ENCODE measurements around the gene RPL29. TPM values are rescaled to one million over a fixed set of nuclear protein-coding genes. Genes with fewer than 3 reads are reported as not detected.
A peak's percentile ranks its signal among the peaks of the same experiment; 100 is the strongest.

The RPL29 gene
- total and polyA plus RNA-seq, 2 of the 8 experiments (the other 6 are each of a cell fraction or from before 2014, with no cell fraction given), result 1,467 to 2,660 TPM

DNA sequence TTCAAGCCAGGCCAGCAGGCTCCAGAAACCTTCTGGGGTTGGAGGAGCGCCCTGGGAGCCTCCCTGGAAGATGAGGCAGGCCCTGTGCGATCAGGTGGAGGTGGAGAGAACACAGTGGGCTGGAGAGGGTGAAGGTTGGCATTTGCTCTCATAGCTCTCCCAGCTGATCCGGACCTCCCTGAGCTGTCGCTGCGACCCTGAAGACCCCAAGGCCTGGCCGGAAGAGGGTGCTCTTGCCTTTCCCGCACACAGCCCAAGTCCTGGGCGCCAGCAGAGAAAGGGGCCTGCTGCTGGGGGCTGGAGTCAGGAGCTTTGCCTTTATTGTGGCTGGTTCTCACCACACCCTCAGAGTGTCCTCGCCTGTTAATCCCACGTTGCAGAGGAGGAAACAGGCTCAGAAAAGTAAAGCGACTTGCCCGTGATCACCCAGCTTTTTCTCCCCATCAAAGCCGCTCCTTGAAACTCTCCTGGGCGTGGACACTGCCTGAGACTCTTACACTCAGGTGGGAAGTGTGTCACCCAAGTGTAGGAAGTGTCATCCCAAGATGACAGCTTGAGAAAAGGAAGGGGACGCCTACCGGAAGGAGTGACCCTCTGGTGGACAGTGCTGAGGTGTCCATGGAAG is 8.6 kb upstream of the RPL29 start:
- ChIA-PET POLR2A (ENCODE audit: partially characterized antibody) (interaction anchor here (0.8 to 7.2 kb wide), 13 partner anchors 10 to 143 kb away, joined by 3 to 95 read pairs (median 4); partner anchors contain the start of genes DUSP7 and RPL29), CTCF (ENCODE audit: partially characterized antibody) (interaction anchor here (0.6 to 24.7 kb wide), 48 partner anchors 8 to 383 kb away, joined by 3 to 984 read pairs (median 5); partner anchors contain the start of genes ABHD14B, ACY1, DUSP7 and RPL29)
- Histone ChIP-seq H3K4me2 (ENCODE audit: insufficient read depth in 1 of 2, low read depth in 2 of 2, low read length in 2 of 2) (no peak overlapping the region), H2BK5ac (ENCODE audit: low read depth, low read length) (no peak overlapping the region), H2BK120ac (replicated peaks; ENCODE audit: low read depth, low read length) (peak overlapping the region; percentile 38), H3K27ac (ENCODE audit: low read depth, low read length) (no peak overlapping the region), H4K8ac (ENCODE audit: extremely low read depth, insufficient read depth, low read length) (no peak overlapping the region), H4K91ac (replicated peaks; ENCODE audit: insufficient read length, low read length) (no peak overlapping the region), H3K9ac (replicated peaks in 1 of 4; ENCODE audit: extremely low read depth in 1 of 4, low read depth in 3 of 4, low read length in 3 of 4) (no peak overlapping the region), H3K4me1 (replicated peaks in 1 of 4; ENCODE audit: control insufficient read depth in 3 of 4, insufficient read depth in 4 of 4, low read length in 3 of 4) (peaks cover 8 to 48% (median 34%) of the 10 kb centered on the region in 4 experiments), H3K27me3 (replicated peaks in 1 of 4; ENCODE audit: control insufficient read depth in 3 of 4, extremely low read depth in 1 of 4, insufficient read depth in 3 of 4, low read length in 3 of 4) (no peaks in the 10 kb centered on the region; a peak in 2 of 7 replicates), H2BK12ac (ENCODE audit: low read depth, low read length) (peak overlapping the region; percentile 94; the same call in 1 of the 2 replicates), H3K14ac (ENCODE audit: insufficient read length) (no peak overlapping the region), H4K20me1 (replicated peaks in 1 of 2; ENCODE audit: control insufficient read depth in 1 of 2, insufficient read depth in 2 of 2, low read length in 2 of 2) (no peaks in the 10 kb centered on the region), H3K23me2 (ENCODE audit: low read depth, low read length) (peaks cover 3% of the 10 kb centered on the region; the same call in 1 of the 2 replicates), H2AK5ac (ENCODE audit: low read depth, low read length) (no peak overlapping the region; the same call in 1 of the 2 replicates), H3K79me1 (ENCODE audit: low read depth, low read length) (no peaks in the 10 kb centered on the region), H3K36me3 (ENCODE audit: control insufficient read depth in 2 of 4, insufficient read depth in 4 of 4, low read length in 3 of 4) (no peaks in the 10 kb centered on the region), H2AFZ (ENCODE audit: low read length) (no peak overlapping the region), H3K18ac (ENCODE audit: extremely low read depth, low read length) (no peak overlapping the region; the same call in 1 of the 2 replicates), H3K56ac (replicated peaks; ENCODE audit: insufficient read length, low read depth, low read length) (no peak overlapping the region), H2BK20ac (ENCODE audit: low read length) (peak overlapping the region; percentile 66), H3K79me2 (ENCODE audit: control insufficient read depth in 1 of 2, insufficient read depth in 2 of 2, low read length in 2 of 2) (no peaks in the 10 kb centered on the region), H3K4ac (replicated peaks; ENCODE audit: insufficient read length, low read depth, low read length) (no peak overlapping the region), H3K9me3 (ENCODE audit: insufficient read depth in 2 of 2, low read depth in 1 of 2, low read length in 1 of 2) (no peaks in the 10 kb centered on the region), H2BK15ac (ENCODE audit: low read length) (peak overlapping the region; percentile 31; the same call in 1 of the 2 replicates), H3K23ac (ENCODE audit: insufficient read length) (no peak overlapping the region), H4K5ac (ENCODE audit: insufficient read length, low read depth, low read length) (no peak overlapping the region), H3K4me3 (ENCODE audit: extremely low read depth in 1 of 4, insufficient read depth in 2 of 4, low read depth in 3 of 4, low read length in 4 of 4) (no peak overlapping the region)
- DNase-seq (ENCODE audit: low read depth in 1 of 2, low spot score in 2 of 2) (peak in 1 of 2 experiments; percentile 76), FAIRE-seq (no peak)
- WGBS, 2 experiments (ENCODE audit: extremely low coverage in 1 of 2, insufficient coverage in 1 of 2, insufficient read length in 1 of 2, insufficient replicate concordance in 2 of 2, low coverage in 1 of 2, low lambda C conversion rate in 2 of 2, missing lambda C conversion rate in 1 of 2), result 41% methylated on average over 16 of the region's 16 CpGs; no CpG with 5 or more reads in 1 of the 2 experiments
- TF ChIP-seq RNF2 (IDR thresholded peaks at IDR 0.05; ENCODE audit: borderline replicate concordance, low read depth, low read length, missing control alignments, poor library complexity, severe bottlenecking) (no peak), RXRA (IDR thresholded peaks at IDR 0.05; ENCODE audit: insufficient read depth, low read depth, low read length) (no peak), RAD21 (IDR thresholded peaks at IDR 0.05 in 1 of 2, conservative IDR thresholded peaks at IDR 0.05 in 1 of 2; ENCODE audit: low read depth in 2 of 2, low read length in 2 of 2) (peak; percentile 92 to 94), GABPA (IDR thresholded peaks at IDR 0.05; ENCODE audit: borderline replicate concordance, insufficient read depth, low read length) (0 out of 2 replicates have a peak, but pooled peaks have one; percentile 69), SIN3A (conservative IDR thresholded peaks at IDR 0.05 in 1 of 2, IDR thresholded peaks at IDR 0.05 in 1 of 2; ENCODE audit: low read depth in 1 of 2, low read length in 2 of 2) (peak in 1 of 2 experiments; percentile 55; a peak in 1 of 4 replicates), TAF1 (IDR thresholded peaks at IDR 0.05; ENCODE audit: low read depth, low read length) (no peak)
- TF ChIP-seq, protein P1, sequence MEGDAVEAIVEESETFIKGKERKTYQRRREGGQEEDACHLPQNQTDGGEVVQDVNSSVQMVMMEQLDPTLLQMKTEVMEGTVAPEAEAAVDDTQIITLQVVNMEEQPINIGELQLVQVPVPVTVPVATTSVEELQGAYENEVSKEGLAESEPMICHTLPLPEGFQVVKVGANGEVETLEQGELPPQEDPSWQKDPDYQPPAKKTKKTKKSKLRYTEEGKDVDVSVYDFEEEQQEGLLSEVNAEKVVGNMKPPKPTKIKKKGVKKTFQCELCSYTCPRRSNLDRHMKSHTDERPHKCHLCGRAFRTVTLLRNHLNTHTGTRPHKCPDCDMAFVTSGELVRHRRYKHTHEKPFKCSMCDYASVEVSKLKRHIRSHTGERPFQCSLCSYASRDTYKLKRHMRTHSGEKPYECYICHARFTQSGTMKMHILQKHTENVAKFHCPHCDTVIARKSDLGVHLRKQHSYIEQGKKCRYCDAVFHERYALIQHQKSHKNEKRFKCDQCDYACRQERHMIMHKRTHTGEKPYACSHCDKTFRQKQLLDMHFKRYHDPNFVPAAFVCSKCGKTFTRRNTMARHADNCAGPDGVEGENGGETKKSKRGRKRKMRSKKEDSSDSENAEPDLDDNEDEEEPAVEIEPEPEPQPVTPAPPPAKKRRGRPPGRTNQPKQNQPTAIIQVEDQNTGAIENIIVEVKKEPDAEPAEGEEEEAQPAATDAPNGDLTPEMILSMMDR (IDR thresholded peaks at IDR 0.05; ENCODE audit: control extremely low read depth in 1 of 3, insufficient read depth in 1 of 3, low read depth in 1 of 3, low read length in 3 of 3), result peak in 2 of 3 experiments; percentile 87 to 93; a peak in 3 of 4 replicates
